ENCODE measurements around the gene DGKI.
A peak's percentile ranks its signal among the peaks of the same experiment; 100 is the strongest.

The DGKI gene

DNA sequence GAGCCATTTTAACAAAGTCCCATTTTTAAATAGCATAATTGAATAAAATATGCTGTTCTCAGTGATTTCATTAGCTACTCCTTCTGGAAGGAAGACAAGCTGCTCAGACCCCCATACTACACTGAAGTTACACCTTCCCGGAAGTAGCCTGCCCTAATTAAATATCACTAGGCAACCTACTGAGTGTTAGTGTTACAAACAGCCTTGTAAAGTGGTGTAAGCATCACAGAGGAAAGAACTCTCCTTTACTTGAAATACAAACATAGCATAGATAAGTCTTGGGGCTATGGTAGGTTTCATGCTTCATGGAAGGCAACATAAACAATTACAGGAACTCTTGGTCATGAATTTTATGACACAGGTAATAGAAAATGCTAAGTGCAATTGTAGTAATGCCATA, 459.8 kb downstream of the DGKI start:
- Histone ChIP-seq H3K27ac (ENCODE audit: low read depth, low read length) (no peak overlapping the region), H3K9me3 (ENCODE audit: low read length) (no peaks in the 10 kb centered on the region), H3K9ac (ENCODE audit: low read length) (no peak overlapping the region), H3K36me3 (ENCODE audit: insufficient read depth, low read length) (no peaks in the 10 kb centered on the region), H3K27me3 (ENCODE audit: control insufficient read depth in 1 of 2, insufficient read depth in 2 of 2, low read length in 2 of 2) (no peaks in the 10 kb centered on the region), H3K4me1 (ENCODE audit: insufficient read depth, low read length) (no peaks in the 10 kb centered on the region), H3K4me3 (ENCODE audit: low read depth in 1 of 2, low read length in 2 of 2) (no peak overlapping the region)

DNA sequence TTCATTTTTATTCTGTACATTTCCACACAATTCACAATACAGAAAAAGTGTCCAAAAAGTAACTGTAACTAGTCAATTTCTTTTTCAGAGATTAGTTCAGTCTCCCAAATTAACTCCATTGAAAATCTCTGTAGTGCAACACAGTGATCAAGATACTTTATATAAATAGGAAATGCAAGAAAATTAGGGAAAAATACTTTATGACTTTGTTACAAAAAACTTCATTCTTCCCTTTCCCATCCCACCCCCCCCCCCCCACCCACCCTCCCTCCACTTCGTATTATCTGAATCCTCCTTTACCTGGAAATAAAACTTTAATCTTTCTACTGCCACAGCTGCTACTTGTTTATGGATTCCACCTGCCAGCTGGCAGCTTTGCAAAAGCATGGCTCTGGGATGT, 465.7 kb downstream of the DGKI start:
- H3K9ac ChIP-seq (ENCODE audit: low read length) = no peak overlapping the region
- no peak overlapping the region for H3K4me3 ChIP-seq (ENCODE audit: low read depth in 1 of 2, low read length in 2 of 2)
- no peaks in the 10 kb centered on the region for H3K27me3 ChIP-seq (ENCODE audit: control insufficient read depth in 1 of 2, insufficient read depth in 2 of 2, low read length in 2 of 2)
- H3K4me1 ChIP-seq (ENCODE audit: insufficient read depth, low read length) = no peaks in the 10 kb centered on the region
- no peak overlapping the region for H3K27ac ChIP-seq (ENCODE audit: low read depth, low read length)
- H3K36me3 ChIP-seq (ENCODE audit: insufficient read depth, low read length) = no peaks in the 10 kb centered on the region
- H3K9me3 ChIP-seq (ENCODE audit: low read length) = no peaks in the 10 kb centered on the region

DNA sequence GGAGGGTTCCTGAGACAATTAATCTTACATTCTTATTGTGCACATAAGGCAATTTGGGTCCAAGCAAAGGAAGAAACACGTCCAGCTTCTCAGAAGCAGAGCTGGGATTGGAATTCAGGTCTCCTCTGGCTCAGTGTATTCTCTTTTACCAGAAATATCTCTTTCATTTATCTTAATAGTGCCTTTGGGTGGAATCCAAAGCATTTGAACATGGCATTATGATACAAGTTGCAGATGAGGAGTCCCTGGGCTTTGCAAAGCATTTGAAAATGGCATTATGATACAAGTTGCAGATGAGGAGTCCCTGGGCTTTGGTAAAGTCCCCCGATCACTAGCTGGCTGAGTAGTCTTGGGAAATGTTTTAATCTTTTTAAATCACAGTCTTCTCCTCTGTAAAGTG, 473.3 kb downstream of the DGKI start:
- Histone ChIP-seq H3K27ac (ENCODE audit: low read depth, low read length) (no peak overlapping the region), H3K9me3 (ENCODE audit: low read length) (no peaks in the 10 kb centered on the region), H3K9ac (ENCODE audit: low read length) (no peak overlapping the region)

DNA sequence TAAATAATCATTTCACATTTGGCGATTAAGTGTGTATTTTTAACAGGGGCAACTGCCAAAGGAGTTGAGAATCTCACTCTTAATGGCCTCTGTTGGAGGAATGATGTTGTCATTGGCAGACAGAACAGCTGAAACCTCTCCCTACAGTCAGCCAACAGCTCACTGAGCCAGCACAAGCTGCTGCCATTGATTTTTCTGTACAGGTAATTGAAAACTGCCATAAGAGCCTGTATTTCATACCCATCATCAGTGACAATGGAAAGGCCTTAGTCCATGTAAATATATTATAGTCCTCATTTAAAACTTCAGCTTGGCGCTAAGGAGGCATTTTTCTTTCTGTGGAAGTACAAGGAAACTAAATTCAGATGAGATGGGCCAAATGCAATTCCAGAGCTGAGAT, 475.2 kb downstream of the DGKI start:
- Histone ChIP-seq H3K27me3 (ENCODE audit: control insufficient read depth in 1 of 2, insufficient read depth in 2 of 2, low read length in 2 of 2) (no peaks in the 10 kb centered on the region), H3K9me3 (ENCODE audit: low read length) (no peaks in the 10 kb centered on the region), H3K27ac (ENCODE audit: low read depth, low read length) (no peak overlapping the region), H3K9ac (ENCODE audit: low read length) (no peak overlapping the region), H3K36me3 (ENCODE audit: insufficient read depth, low read length) (no peaks in the 10 kb centered on the region), H3K4me1 (ENCODE audit: insufficient read depth, low read length) (no peaks in the 10 kb centered on the region), H3K4me3 (ENCODE audit: low read depth in 1 of 2, low read length in 2 of 2) (no peak overlapping the region)

More for the DNA sequence above, 473.3 kb downstream of the DGKI start:
- Histone ChIP-seq H3K27me3 (ENCODE audit: control insufficient read depth in 1 of 2, insufficient read depth in 2 of 2, low read length in 2 of 2) (no peaks in the 10 kb centered on the region), H3K4me3 (ENCODE audit: low read depth in 1 of 2, low read length in 2 of 2) (no peak overlapping the region), H3K4me1 (ENCODE audit: insufficient read depth, low read length) (no peaks in the 10 kb centered on the region), H3K36me3 (ENCODE audit: insufficient read depth, low read length) (no peaks in the 10 kb centered on the region)

DNA sequence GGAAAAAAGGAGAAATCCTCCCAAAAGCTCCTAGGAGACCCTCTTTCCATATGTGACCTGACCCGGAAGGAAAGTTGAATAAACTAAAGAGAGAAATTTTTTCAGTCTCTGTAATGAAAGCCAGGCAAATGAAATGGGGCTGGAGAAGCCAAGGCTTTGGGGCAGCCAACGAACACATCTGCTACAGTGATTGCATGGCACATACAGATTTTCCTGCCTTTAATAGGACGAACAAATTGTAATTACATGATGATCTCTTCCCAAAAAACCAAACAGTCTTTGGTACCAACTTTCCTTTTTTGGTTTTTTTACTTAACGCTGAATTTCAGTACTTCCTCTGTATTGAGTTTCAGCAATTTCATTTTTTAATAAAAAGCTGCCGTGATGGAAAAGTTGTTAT, 479.8 kb downstream of the DGKI start:
- Histone ChIP-seq H3K9ac (ENCODE audit: low read length) (no peak overlapping the region), H3K9me3 (ENCODE audit: low read length) (no peaks in the 10 kb centered on the region), H3K27me3 (ENCODE audit: control insufficient read depth in 1 of 2, insufficient read depth in 2 of 2, low read length in 2 of 2) (no peaks in the 10 kb centered on the region), H3K36me3 (ENCODE audit: insufficient read depth, low read length) (no peaks in the 10 kb centered on the region), H3K4me1 (ENCODE audit: insufficient read depth, low read length) (no peaks in the 10 kb centered on the region), H3K4me3 (ENCODE audit: low read depth in 1 of 2, low read length in 2 of 2) (no peak overlapping the region), H3K27ac (ENCODE audit: low read depth, low read length) (no peak overlapping the region)

DNA sequence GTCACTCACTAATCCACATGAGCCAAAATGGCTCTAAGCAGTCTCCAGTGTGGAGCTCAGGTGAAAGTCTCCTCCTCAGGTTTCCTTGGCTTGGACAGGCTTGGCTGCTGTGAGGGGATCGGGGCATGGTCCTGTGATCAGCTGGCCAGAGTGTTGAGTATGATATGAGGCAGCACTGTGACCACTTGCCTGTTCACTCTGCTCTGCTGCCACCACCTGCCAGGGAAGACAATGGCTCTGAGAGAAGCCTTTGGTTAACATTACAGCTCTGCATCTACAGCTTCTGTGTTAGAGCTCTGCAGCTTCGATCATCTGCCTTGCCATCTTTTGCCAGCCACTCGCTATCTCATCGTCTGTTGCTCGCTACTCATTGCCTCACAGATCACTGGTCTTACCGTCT, 483.1 kb downstream of the DGKI start:
- no peaks in the 10 kb centered on the region for H3K27me3 ChIP-seq (ENCODE audit: control insufficient read depth in 1 of 2, insufficient read depth in 2 of 2, low read length in 2 of 2)
- H3K36me3 ChIP-seq (ENCODE audit: insufficient read depth, low read length) = no peaks in the 10 kb centered on the region
- no peak overlapping the region for H3K27ac ChIP-seq (ENCODE audit: low read depth, low read length)
- H3K4me3 ChIP-seq (ENCODE audit: low read depth in 1 of 2, low read length in 2 of 2) = no peak overlapping the region
- H3K4me1 ChIP-seq (ENCODE audit: insufficient read depth, low read length) = no peaks in the 10 kb centered on the region
- no peak overlapping the region for H3K9ac ChIP-seq (ENCODE audit: low read length)
- no peaks in the 10 kb centered on the region for H3K9me3 ChIP-seq (ENCODE audit: low read length)

DNA sequence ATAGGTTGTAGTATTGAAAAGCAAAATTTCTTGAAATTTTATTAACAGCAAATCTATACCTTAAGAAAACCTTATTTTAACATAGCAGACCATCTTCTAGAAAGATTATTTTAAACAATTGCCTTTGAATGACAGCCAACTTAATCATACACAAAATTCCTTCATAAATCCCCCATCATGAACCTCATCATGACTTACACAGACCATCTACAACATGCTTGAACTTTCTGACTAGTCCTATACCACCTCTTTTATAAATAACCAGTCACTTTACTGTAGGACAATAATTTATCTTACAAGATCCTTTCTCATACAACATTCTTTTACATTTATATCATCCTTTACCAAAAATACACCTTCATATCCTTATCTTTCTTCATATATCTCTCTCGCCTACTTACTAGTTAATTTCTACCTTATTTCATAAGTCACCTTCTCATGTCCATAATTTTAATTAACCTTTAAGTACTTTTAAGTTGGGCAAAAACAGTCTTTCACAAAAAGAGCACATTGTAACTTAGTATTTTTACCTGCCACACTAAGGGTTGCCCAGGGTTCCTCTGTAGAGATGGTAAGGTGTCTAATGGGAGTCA, 486.6 kb downstream of the DGKI start:
- Histone ChIP-seq H3K27me3 (ENCODE audit: control insufficient read depth in 1 of 2, insufficient read depth in 2 of 2, low read length in 2 of 2) (no peaks in the 10 kb centered on the region), H3K36me3 (ENCODE audit: insufficient read depth, low read length) (no peaks in the 10 kb centered on the region), H3K4me1 (ENCODE audit: insufficient read depth, low read length) (no peaks in the 10 kb centered on the region), H3K4me3 (ENCODE audit: low read depth in 1 of 2, low read length in 2 of 2) (no peak overlapping the region), H3K9me3 (ENCODE audit: low read length) (no peaks in the 10 kb centered on the region), H3K9ac (ENCODE audit: low read length) (no peak overlapping the region), H3K27ac (ENCODE audit: low read depth, low read length) (no peak overlapping the region)

DNA sequence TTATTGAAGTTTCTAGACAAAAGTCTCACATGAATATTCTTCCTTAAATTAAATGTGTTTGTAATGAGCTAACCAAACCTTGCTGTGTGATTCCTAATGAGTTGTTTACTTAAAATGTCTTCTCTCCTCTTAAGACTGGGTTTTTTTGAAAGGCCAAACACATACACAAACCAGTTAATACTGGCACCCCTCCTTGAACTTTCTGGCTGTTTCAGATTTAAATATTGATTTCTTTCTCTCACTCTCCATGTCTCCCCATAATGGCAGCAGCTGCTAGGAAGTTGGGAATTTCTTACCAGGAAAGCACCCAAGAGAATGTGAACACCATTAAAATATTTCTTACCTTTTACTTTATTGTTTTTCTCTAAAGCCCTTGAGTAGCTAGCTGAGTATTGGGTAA, 491.8 kb downstream of the DGKI start:
- Histone ChIP-seq H3K4me1 (ENCODE audit: insufficient read depth, low read length) (peaks cover 17% of the 10 kb centered on the region), H3K27ac (ENCODE audit: low read depth, low read length) (no peak overlapping the region), H3K9ac (ENCODE audit: low read length) (no peak overlapping the region), H3K36me3 (ENCODE audit: insufficient read depth, low read length) (no peaks in the 10 kb centered on the region), H3K4me3 (ENCODE audit: low read depth in 1 of 2, low read length in 2 of 2) (no peak overlapping the region), H3K9me3 (ENCODE audit: low read length) (no peaks in the 10 kb centered on the region), H3K27me3 (ENCODE audit: control insufficient read depth in 1 of 2, insufficient read depth in 2 of 2, low read length in 2 of 2) (no peaks in the 10 kb centered on the region)

DNA sequence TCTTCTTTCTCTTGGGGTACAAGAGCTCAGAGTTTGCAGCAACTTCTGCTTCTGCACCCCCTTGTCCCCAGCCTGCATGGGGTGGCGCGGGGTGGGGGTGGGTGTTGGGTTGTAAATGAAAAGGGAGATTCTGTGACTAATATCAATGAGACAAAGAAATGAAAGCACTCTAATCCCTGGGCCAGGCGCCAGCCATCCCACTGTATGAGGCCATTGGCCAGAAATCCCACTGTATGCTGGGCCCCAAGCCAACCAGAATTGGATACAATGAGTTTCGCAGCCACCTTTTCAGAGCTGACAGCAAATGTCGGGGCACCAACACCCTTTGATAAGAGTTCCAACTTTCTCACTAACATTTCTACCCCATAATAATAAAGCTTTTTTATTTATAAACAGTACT, 492.4 kb downstream of the DGKI start:
- Histone ChIP-seq H3K27ac (ENCODE audit: low read depth, low read length) (no peak overlapping the region), H3K9me3 (ENCODE audit: low read length) (no peaks in the 10 kb centered on the region), H3K4me1 (ENCODE audit: insufficient read depth, low read length) (peaks cover 17% of the 10 kb centered on the region), H3K4me3 (ENCODE audit: low read depth in 1 of 2, low read length in 2 of 2) (no peak overlapping the region), H3K36me3 (ENCODE audit: insufficient read depth, low read length) (no peaks in the 10 kb centered on the region), H3K27me3 (ENCODE audit: control insufficient read depth in 1 of 2, insufficient read depth in 2 of 2, low read length in 2 of 2) (no peaks in the 10 kb centered on the region), H3K9ac (ENCODE audit: low read length) (no peak overlapping the region)

DNA sequence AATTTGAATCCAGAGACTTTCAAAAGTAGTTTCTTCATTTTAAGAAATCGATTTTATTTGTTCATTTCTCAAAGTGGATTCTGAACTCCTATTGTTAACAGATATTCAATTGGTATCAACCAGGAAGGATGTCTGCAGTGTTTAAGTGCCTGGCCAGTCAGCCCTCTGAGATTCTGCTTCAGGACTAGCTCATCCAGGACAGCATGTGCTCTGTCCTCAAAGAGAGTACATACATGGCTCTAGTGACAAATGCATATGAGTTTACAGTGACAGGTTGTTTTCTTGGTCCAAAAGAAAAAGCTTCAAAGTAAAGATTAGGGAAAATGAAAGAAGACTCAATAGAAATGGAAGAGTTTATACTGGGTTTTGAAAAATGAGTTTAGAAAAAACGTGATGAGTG, 494.8 kb downstream of the DGKI start:
- Histone ChIP-seq H3K4me3 (ENCODE audit: low read depth in 1 of 2, low read length in 2 of 2) (no peak overlapping the region), H3K9me3 (ENCODE audit: low read length) (no peaks in the 10 kb centered on the region), H3K4me1 (ENCODE audit: insufficient read depth, low read length) (peaks cover 17% of the 10 kb centered on the region), H3K36me3 (ENCODE audit: insufficient read depth, low read length) (no peaks in the 10 kb centered on the region), H3K9ac (ENCODE audit: low read length) (no peak overlapping the region), H3K27ac (ENCODE audit: low read depth, low read length) (no peak overlapping the region), H3K27me3 (ENCODE audit: control insufficient read depth in 1 of 2, insufficient read depth in 2 of 2, low read length in 2 of 2) (no peaks in the 10 kb centered on the region)

DNA sequence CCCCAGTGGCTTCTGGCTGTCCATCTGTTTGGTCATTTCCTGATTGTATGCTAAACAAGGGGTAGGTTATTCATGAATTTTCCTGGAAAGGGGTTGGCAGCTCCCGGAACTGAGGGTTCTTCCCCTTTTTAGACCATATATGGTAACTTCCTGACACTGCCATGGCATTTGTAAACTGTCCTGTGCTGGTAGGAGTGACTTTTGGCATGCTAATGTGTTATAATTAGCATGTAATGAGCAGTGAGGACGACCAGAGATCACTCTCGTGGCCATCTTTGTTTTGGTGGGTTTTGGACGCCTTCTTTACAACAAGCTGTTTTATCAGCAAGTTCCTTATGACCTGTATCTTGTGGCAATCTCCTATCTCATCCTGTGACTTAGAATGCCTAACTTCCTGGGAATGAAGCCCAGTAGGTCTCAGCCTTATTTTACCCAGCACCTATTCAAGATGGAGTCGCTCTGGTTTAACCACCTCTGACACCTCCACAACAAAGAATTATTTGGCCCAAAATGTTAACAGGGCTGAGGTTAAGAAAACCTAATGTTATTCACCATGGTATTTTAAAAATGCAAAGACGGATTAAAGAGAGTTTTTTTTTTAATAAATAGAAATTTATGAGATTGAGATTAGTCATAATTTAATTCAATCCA, 500.9 kb downstream of the DGKI start:
- no peak overlapping the region for H3K9ac ChIP-seq (ENCODE audit: low read length)
- H3K9me3 ChIP-seq (ENCODE audit: low read length) = no peaks in the 10 kb centered on the region
- H3K4me3 ChIP-seq (ENCODE audit: low read depth in 1 of 2, low read length in 2 of 2) = no peak overlapping the region
- no peak overlapping the region for H3K27ac ChIP-seq (ENCODE audit: low read depth, low read length)
- no peaks in the 10 kb centered on the region for H3K4me1 ChIP-seq (ENCODE audit: insufficient read depth, low read length)
- no peaks in the 10 kb centered on the region for H3K36me3 ChIP-seq (ENCODE audit: insufficient read depth, low read length)
- H3K27me3 ChIP-seq (ENCODE audit: control insufficient read depth in 1 of 2, insufficient read depth in 2 of 2, low read length in 2 of 2) = no peaks in the 10 kb centered on the region

DNA sequence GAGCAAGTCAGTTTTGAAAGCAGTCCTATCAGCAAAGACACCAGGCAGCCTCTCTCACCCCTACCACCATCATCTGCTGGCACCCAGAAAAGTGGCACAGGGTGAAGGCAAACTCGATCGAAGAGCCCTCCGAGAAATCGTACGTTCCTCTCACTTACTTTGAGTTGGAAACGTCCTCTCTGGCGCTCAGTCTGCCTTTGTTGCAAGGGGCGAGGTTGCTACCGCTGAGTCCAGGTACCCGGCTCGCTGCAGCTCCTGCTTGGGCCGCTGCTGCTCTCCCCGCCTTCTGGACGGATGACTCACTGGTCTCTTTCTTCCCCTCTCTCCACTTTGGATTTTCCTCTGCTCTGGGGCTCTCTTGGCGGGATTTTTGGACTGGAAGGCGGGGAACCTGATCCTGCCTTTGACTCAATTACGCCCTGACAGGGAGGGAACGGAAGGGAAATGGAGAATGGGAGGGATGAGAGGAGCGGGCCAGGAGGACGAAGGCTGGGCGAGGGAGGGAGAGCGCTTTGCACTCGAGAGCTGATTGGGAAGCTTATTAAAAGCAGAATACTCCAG, 503.4 kb downstream of the DGKI start, which contains the start of gene PTN:
Gene PTN, minus strand, starts transcription at position 453 of the 561 bp plus-strand sequence. CDS start 88,760 bp downstream, outside the sequence.
- Histone ChIP-seq H3K36me3 (ENCODE audit: insufficient read depth, low read length) (no peaks in the 10 kb centered on the region), H3K27me3 (ENCODE audit: control insufficient read depth in 1 of 2, insufficient read depth in 2 of 2, low read length in 2 of 2) (no peaks in the 10 kb centered on the region), H3K9ac (ENCODE audit: low read length) (peak within 1 kb of the TSS; percentile 54), H3K4me1 (ENCODE audit: insufficient read depth, low read length) (no peaks in the 10 kb centered on the region), H3K9me3 (ENCODE audit: low read length) (no peaks in the 10 kb centered on the region), H3K27ac (ENCODE audit: low read depth, low read length) (peak within 1 kb of the TSS; percentile 1), H3K4me3 (ENCODE audit: low read depth in 1 of 2, low read length in 2 of 2) (peak within 1 kb of the TSS; percentile 43 to 90)
